HUES64 (cell line): ENCODE data around the gene KRTAP10-12.
A peak's percentile ranks its signal among the peaks of the same experiment; 100 is the strongest.

Experiments
- H3K27ac ChIP-seq: 2 replicates; pipeline ENCODE4 v1.7.0; 2013; ENCODE audit warnings: low read depth, low read length, inconsistent platforms
- H3K27me3 ChIP-seq: 2 replicates; pipeline ENCODE4 v1.6.1; 2013; ENCODE audit warnings: mild to moderate bottlenecking, low read length; ENCODE audit not compliant: insufficient read depth
- H3K36me3 ChIP-seq: 2 replicates; pipeline ENCODE4 v1.6.1; 2013; ENCODE audit warnings: mild to moderate bottlenecking, low read length; ENCODE audit not compliant: insufficient read depth
- H3K4me1 ChIP-seq: 2 replicates; pipeline ENCODE4 v1.6.1; 2013; ENCODE audit warnings: mild to moderate bottlenecking, low read length, moderate library complexity; ENCODE audit not compliant: insufficient read depth
- H3K4me3 ChIP-seq: 2 replicates; pipeline ENCODE4 v1.5.1; 2013; ENCODE audit warnings: mild to moderate bottlenecking, low read length, moderate library complexity
- H3K9ac ChIP-seq: 2 replicates; pipeline ENCODE4 v1.6.1; 2013; ENCODE audit warnings: mild to moderate bottlenecking, low read depth, low read length
- H3K9me3 ChIP-seq: 2 replicates; pipeline ENCODE4 v1.6.1; 2013; ENCODE audit warnings: low read depth, low read length; ENCODE audit not compliant: insufficient read depth
- WGBS: fragments of 150-250, 120-280 bp; methylation state at CpG from one replicate; pipeline ENCODE4 v1.1.7; 2013; ENCODE audit warnings: missing lambda C conversion rate; 5-methylcytosine and 5-hydroxymethylcytosine counted together

The KRTAP10-12 gene

DNA sequence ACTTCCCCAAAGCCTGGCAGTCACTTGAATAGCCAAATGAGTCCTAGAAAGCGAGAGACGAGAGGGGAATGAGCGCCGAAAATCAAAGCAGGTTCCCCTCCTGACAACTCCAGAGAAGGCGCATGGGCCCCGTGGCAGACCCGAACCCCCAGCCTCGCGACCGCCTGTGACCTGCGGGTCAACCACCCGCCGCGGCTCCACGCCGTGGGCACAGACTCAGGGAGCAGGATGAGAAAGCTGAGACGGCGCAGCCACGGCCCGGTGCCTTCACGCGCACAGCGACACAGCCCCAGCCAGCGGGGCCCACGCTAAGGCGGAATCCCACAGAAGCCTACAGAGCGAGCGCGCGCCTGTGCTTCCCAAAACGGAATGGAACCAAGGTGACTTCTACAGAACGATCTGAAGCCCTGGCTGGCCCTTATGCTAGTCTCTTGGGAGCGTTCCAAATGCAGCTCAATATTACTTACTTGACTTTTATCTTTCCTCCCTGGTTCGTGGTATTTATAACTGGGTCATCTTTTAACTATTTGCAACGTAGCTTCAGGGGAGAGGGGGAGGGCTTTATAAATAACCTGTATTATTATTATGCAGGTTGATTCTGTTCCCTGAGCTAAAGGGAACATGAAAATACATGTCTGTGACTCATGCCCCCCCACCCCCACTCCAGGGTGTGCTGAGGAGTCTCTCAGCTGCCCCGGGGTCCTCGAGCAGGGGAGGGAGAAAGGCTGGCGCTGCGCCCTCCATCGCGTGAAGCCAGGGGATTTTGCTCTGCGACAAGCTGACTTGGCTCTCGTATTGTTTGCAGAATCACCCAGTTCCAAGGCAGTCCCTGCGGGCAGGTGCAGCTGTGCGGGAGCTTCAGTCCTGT is 12.7 kb downstream of the KRTAP10-12 start:
- Histone ChIP-seq H3K4me1 (peaks cover 46% of the 10 kb centered on the region), H3K36me3 (no peaks in the 10 kb centered on the region), H3K27me3 (peaks cover 91% of the 10 kb centered on the region), H3K9me3 (no peaks in the 10 kb centered on the region), H3K4me3 (peak overlapping the region; percentile 42), H3K27ac (no peak overlapping the region), H3K9ac (no peak overlapping the region; the same call in 1 of the 2 replicates)
- 2% methylated on average over 43 of the region's 45 CpGs for whole genome bisulfite sequencing

DNA sequence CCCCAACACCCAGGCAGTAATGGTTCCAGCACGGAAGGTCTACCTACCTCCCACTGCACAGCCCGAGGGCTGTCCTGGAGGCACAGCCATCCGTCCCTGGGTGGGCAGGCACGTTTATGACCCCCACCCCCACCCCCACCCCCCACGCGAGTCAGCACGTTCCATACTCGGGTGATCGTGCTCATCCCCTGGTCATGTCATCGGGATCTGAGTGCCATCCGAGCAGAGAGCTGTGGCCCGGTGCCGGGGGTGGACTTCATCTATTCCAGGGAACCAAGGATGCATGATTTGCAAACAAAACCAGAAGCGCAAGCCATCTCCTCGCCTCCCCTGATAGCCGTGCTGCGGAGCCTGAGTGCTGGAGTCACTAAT is 13.3 kb downstream of the KRTAP10-12 start:
- H3K9ac ChIP-seq: no peak overlapping the region
- WGBS: 1% methylated on average over 17 of the region's 17 CpGs
- peaks cover 51% of the 10 kb centered on the region for H3K4me1 ChIP-seq
- peak overlapping the region; percentile 48 for H3K4me3 ChIP-seq
- H3K9me3 ChIP-seq: no peaks in the 10 kb centered on the region
- H3K27me3 ChIP-seq: peaks cover 94% of the 10 kb centered on the region
- no peaks in the 10 kb centered on the region for H3K36me3 ChIP-seq
- no peak overlapping the region for H3K27ac ChIP-seq

DNA sequence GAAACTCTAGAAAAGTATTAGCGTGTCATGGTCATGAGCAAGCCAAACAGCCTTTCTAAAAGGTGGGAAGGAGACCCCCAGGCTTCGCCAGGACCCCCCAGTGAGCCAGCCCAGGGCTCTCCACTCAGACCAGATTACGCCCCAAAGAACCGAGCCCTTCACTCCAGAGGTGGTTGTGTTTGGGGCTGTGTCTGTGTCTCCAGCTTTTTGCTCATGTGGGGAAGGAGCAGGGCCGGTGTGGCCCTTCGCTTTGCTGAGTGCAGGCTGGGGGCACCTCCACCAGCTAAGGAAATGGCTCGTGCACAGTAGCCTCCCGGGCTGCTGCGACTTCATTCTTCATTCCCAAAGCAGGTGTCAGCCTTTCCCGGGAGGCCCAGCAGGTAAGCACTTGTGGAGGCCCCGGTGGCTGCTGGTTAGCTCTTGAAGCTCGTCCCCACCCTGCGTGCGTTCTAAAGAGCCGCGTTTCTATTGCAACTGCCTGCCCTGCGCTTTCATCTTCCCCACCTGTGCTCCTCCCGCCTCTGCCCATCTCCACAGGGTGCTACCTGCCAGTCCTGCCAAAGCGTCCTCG is 13.9 kb downstream of the KRTAP10-12 start:
- H3K9ac ChIP-seq: no peak overlapping the region
- H3K27me3 ChIP-seq: peaks cover 95% of the 10 kb centered on the region
- H3K4me3 ChIP-seq: peak overlapping the region; percentile 48
- H3K27ac ChIP-seq: no peak overlapping the region
- H3K36me3 ChIP-seq: no peaks in the 10 kb centered on the region
- under 1% methylated on average over 19 of the region's 20 CpGs for WGBS
- peaks cover 51% of the 10 kb centered on the region for H3K4me1 ChIP-seq
- no peaks in the 10 kb centered on the region for H3K9me3 ChIP-seq

DNA sequence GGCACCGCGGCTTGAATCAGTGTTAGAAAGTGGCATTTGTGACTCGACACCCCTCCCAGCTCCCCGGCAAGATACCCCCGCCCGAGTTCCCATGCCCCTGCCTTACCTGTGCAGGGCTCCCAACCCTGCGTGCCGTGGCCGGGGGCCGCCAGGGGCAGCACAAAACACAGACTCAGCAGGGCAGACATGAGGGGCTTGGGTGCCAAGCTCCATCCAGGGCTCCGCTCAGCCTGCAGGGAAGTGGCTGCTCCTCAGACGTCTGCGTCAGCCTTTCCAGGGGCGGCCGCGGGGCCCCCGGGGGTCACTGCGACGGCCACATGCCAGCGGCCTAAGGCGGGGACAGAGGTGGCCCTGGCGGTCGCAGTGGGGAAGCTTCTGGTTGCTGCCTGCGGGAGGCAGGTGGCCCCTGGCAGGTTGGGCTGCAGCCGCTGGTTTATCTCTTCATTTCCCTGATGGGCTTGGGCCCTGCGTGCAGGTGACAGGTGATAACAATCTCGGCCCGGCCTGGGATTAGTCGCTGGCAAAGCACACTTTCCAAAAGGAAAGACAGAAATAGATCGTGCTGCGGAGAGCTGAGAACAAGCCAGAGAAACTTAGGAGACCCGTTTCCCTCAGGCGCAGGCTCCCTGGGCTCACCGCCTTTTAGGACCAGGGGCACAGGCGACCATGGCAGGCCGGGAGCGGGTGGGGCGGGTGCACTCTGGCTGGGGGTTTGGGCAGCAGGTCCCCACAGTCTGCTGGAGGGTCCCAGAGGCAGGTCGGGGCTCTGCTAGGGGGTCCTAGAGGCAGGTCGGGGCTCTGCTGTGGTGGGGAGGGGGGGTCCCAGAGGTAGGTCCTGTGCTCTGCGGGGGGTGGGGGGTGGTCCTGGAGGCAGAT is 14.6 kb downstream of the KRTAP10-12 start, which contains the start of gene TSPEAR:
Gene TSPEAR (minus strand): TSS at position 246 of the 876 bp plus-strand sequence. CDS start 58 bp downstream, at position 188.
- Histone ChIP-seq H3K4me1 (peaks cover 51% of the 10 kb centered on the region), H3K9ac (no peak within 1 kb of the TSS), H3K9me3 (no peaks in the 10 kb centered on the region), H3K4me3 (peak within 1 kb of the TSS; percentile 48), H3K36me3 (no peaks in the 10 kb centered on the region), H3K27ac (no peak within 1 kb of the TSS), H3K27me3 (peaks cover 88% of the 10 kb centered on the region)
- WGBS: 2% methylated on average over 41 of the region's 41 CpGs

DNA sequence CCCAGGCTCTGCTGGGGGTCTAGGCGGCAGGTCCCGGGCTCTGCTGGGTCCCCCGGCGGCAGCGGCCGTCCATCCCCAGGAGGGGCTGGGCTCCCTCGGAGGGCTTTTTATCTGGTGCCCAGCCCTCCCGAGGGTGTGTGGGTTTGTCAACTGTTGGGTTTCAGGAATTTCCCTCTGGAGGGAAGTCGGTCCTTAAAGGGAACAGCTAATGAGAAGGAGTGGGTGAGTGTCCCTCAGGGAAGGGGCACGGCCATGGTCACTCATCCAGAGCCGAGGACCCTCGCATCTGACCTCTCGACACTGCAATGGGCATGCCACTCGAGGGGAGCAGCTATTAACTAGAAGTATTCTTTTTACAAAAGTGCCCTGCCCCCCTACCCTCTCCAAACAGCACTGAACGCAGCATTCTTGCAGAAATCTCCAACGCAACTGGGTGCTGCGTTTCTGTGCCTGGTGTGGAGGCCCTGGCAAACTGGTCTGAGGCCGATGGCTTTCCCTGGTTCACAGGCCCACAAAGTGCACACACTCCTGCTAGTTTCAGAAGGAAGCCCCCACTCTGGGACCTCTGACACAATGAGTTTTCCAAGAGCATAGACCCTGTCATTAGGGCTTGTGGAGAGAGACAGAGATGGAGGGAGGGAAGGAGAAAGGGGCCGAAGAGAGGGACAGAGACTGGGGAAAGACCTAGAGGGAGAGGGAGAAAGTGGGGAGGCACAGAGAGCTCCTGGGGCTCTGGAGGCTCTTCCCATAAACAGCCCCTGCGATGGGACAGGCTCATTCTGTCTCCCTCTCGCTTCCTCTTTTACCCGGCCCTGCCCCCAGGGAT is 15.4 kb downstream of the KRTAP10-12 start:
- peaks cover 49% of the 10 kb centered on the region for H3K4me1 ChIP-seq
- peak overlapping the region; percentile 41 for H3K4me3 ChIP-seq
- H3K9me3 ChIP-seq: no peaks in the 10 kb centered on the region
- H3K27ac ChIP-seq: no peak overlapping the region
- H3K36me3 ChIP-seq: no peaks in the 10 kb centered on the region
- WGBS: 8% methylated on average over 19 of the region's 22 CpGs
- H3K9ac ChIP-seq: no peak overlapping the region
- peaks cover 79% of the 10 kb centered on the region for H3K27me3 ChIP-seq

DNA sequence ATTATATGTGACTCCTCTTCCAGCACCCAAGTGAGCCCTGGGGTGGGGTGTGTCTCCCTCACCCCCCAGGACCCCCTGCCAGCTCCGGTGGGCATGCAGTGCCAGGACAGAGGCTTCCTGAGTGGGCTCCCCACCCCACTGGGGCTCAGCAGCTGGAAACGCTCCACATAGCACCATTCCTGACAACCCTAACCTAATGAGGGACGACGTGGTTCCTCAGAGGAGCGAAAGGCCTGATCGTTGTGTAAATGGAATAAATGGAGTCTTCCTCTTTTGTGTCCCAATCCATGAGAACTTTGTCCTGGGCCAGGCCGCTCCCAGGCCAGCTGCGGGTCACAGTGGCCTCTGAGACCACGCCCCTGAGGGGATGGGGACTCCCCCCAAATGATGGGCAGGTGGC is 16.2 kb downstream of the KRTAP10-12 start:
- Histone ChIP-seq H3K27me3 (peaks cover 72% of the 10 kb centered on the region), H3K4me1 (peaks cover 45% of the 10 kb centered on the region)
- WGBS: 77% methylated on average over 9 of the region's 9 CpGs

DNA sequence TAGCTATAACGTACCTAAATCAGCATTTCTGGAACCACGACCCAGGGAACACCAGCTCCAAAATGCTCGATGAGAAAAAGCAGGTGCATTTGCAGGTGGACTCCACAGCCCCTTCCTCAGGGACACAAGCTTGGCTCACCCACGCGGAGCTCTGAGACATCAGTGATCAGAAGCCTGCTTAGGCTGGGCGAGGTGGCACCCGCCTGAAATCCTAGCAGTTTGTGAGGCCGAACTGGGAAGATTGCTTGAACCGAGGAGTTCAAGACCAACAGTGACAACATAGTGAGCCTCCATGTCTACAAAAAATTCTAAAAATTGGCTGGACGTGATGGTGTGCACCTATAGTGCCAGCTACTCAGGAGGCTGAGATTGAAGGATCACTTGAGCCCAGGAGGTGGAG is 16.9 kb downstream of the KRTAP10-12 start:
- Histone ChIP-seq H3K9me3 (no peaks in the 10 kb centered on the region), H3K27me3 (peaks cover 65% of the 10 kb centered on the region), H3K9ac (no peak overlapping the region), H3K27ac (no peak overlapping the region), H3K4me1 (peaks cover 41% of the 10 kb centered on the region), H3K36me3 (no peaks in the 10 kb centered on the region), H3K4me3 (no peak overlapping the region)
- 93% methylated on average over 10 of the region's 10 CpGs for WGBS

More for the DNA sequence above, 16.2 kb downstream of the KRTAP10-12 start:
- no peaks in the 10 kb centered on the region for H3K9me3 ChIP-seq
- no peaks in the 10 kb centered on the region for H3K36me3 ChIP-seq
- no peak overlapping the region for H3K4me3 ChIP-seq
- no peak overlapping the region for H3K27ac ChIP-seq
- no peak overlapping the region for H3K9ac ChIP-seq

DNA sequence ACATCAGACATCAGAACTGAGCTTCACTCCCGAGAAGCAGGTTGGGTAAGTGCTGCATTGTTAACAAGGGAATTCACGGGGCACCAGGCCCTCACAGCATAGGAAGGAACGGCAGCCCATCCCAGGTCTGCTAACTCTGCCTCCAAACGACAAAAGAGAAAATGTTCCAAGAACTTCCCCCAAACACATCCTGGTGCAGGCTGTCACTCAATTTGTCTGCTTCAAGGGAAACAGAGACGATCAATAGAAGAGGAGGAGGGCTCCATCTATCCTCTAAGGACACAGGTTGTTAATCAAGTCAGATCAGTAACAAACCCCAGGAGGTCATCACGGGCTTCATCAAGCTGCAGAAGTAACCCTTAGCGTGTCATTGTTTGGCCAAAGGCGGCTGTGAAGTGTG is 17.9 kb downstream of the KRTAP10-12 start:
- Histone ChIP-seq H3K4me3 (no peak overlapping the region), H3K9ac (no peak overlapping the region), H3K4me1 (peaks cover 31% of the 10 kb centered on the region), H3K27ac (no peak overlapping the region), H3K9me3 (no peaks in the 10 kb centered on the region), H3K36me3 (no peaks in the 10 kb centered on the region), H3K27me3 (peaks cover 54% of the 10 kb centered on the region)
- 41% methylated on average over 8 of the region's 8 CpGs for WGBS

DNA sequence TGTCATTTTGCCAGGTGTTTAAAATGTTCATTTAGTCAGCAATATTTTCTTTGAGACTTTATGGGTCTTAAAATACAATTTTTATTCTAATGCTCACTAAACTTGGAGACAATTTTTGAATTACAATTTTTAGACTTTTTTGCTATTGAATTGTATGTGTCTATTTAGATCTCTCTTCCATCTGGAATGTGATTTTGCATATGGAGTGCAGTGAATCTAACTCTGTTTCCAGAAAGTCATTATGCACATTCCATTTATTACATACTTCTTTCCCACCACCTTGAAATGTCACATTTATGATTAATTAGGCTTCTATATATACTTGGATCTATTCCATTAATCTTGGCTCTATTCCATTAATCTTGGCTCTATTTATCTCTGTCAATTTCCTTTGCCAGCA is 20.0 kb downstream of the KRTAP10-12 start:
- H3K4me1 ChIP-seq: peaks cover 21% of the 10 kb centered on the region
- no peak overlapping the region for H3K27ac ChIP-seq
- H3K9me3 ChIP-seq: no peaks in the 10 kb centered on the region
- no peaks in the 10 kb centered on the region for H3K36me3 ChIP-seq
- no peak overlapping the region for H3K4me3 ChIP-seq
- H3K27me3 ChIP-seq: peaks cover 34% of the 10 kb centered on the region
- no peak overlapping the region for H3K9ac ChIP-seq

DNA sequence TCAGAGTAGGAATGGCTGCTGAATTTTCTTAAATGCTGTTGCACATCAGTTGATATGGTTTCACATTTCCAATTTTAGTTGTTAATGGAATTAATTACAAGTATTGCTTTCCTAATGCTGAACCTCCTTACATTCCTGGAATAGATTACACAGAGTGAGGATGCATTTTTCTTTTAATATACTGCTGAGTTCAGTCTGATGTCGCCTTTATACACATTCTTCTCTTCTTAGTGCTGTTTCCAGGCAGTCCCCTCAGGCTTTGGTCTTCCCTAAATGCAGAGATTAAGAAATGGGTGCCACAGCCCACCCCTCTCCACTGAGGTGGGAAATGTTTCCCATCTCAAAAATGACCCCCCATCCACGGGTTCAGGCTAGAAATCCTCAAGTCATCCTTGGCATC is 21.1 kb downstream of the KRTAP10-12 start:
- peaks cover 20% of the 10 kb centered on the region for H3K4me1 ChIP-seq
- H3K36me3 ChIP-seq: no peaks in the 10 kb centered on the region
- 65% methylated on average over 2 of the region's 2 CpGs for WGBS
- peaks cover 29% of the 10 kb centered on the region for H3K27me3 ChIP-seq
- H3K9me3 ChIP-seq: no peaks in the 10 kb centered on the region
- H3K9ac ChIP-seq: no peak overlapping the region
- no peak overlapping the region for H3K27ac ChIP-seq
- H3K4me3 ChIP-seq: no peak overlapping the region
